Measurements from ENCODE around the gene FAT4. TPM values are rescaled to one million over a fixed set of nuclear protein-coding genes. Genes with fewer than 3 reads are reported as not detected.

The FAT4 gene
- polyA plus RNA-seq, 1 donor from 2014 or later, result 5.6 TPM

Small RNAs within 50 kb of the gene (small RNA-seq; reads per million reads assigned to genes)
- 0 to 1.2 (median 0) reads per million in 3 experiments for gene RF00019
